Measurements from ENCODE around the gene CADPS.

The CADPS gene

DNA sequence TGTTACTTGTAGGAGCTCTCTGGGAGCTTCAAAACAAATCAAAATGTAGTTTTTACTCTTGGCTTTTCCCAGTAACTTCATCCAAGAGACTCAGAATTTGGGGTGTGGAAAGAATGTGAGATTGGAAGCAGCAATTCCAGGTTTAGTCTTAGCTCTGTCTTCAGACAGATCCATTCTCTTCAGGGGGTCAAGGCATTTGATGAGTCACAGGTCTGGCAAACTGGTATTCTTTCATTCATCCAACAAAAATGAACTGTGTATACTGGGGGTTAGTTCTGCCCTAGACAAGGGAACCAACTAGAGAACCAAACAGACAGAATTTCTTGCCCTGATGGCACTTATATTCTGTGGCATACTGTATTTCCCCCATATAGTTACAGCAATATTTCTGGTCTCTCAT, 36.3 kb upstream of the CADPS start:
- no peak for DNase-seq (ENCODE audit: low read depth, low spot score)
- no peak for TF ChIP-seq SUZ12 (IDR thresholded peaks at IDR 0.05; ENCODE audit: extremely low read depth, insufficient read depth, insufficient read length)
- no peak for TF ChIP-seq ZNF274 (IDR thresholded peaks at IDR 0.05; ENCODE audit: low read depth, low read length)
- TF ChIP-seq YY1 (IDR thresholded peaks at IDR 0.05; ENCODE audit: insufficient read depth, insufficient read length) = no peak
- Histone ChIP-seq H3K4me3 (ENCODE audit: insufficient read length, low read depth) (no peak overlapping the region), H3K27me3 (ENCODE audit: insufficient read depth, insufficient read length) (no peaks in the 10 kb centered on the region), H3K9ac (ENCODE audit: insufficient read length, low read depth) (no peak overlapping the region), H3K4me1 (ENCODE audit: insufficient read depth, insufficient read length) (no peaks in the 10 kb centered on the region), H3K36me3 (ENCODE audit: insufficient read depth, insufficient read length, low read length) (no peaks in the 10 kb centered on the region), H3K9me3 (ENCODE audit: insufficient read depth, low read length) (no peaks in the 10 kb centered on the region)

DNA sequence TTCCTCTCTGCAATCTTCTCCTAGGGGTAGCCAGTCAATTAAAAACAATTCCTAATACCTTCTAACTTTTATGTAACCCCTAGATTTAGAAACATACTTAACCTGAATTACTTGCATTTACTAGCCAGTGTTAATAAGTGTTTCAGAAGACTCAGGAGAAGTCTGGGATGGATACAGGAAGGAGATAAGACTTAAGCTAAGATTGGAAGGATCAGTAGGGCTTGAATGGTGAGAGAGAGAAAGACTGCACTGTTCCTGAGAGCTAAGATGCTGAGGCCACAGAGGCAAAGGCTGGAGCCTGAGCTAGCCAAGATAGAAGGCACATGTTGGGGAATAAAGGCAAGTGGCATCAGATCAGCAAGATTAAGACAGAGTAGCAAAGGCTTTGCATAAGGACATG, 30.1 kb upstream of the CADPS start:
- H3K27me3 ChIP-seq (ENCODE audit: insufficient read depth, insufficient read length) = no peaks in the 10 kb centered on the region
- DNase-seq (ENCODE audit: low read depth, low spot score) = no peak
- no peaks in the 10 kb centered on the region for H3K36me3 ChIP-seq (ENCODE audit: insufficient read depth, insufficient read length, low read length)
- H3K4me1 ChIP-seq (ENCODE audit: insufficient read depth, insufficient read length) = no peaks in the 10 kb centered on the region
- H3K9ac ChIP-seq (ENCODE audit: insufficient read length, low read depth) = no peak overlapping the region
- TF ChIP-seq YY1 (IDR thresholded peaks at IDR 0.05; ENCODE audit: insufficient read depth, insufficient read length) = no peak
- TF ChIP-seq SUZ12 (IDR thresholded peaks at IDR 0.05; ENCODE audit: extremely low read depth, insufficient read depth, insufficient read length) = no peak
- no peak for TF ChIP-seq ZNF274 (IDR thresholded peaks at IDR 0.05; ENCODE audit: low read depth, low read length)
- no peak overlapping the region for H3K4me3 ChIP-seq (ENCODE audit: insufficient read length, low read depth)
- no peaks in the 10 kb centered on the region for H3K9me3 ChIP-seq (ENCODE audit: insufficient read depth, low read length)

GRCh38 chr3:62898530-62899496, 23.6 kb upstream of the CADPS start:
- Histone ChIP-seq H3K4me1 (ENCODE audit: insufficient read depth, insufficient read length) (no peaks in the 10 kb centered on the region), H3K27me3 (ENCODE audit: insufficient read depth, insufficient read length) (no peaks in the 10 kb centered on the region), H3K9me3 (ENCODE audit: insufficient read depth, low read length) (peaks cover 24% of the 10 kb centered on the region), H3K9ac (ENCODE audit: insufficient read length, low read depth) (no peak overlapping the region), H3K4me3 (ENCODE audit: insufficient read length, low read depth) (no peak overlapping the region), H3K36me3 (ENCODE audit: insufficient read depth, insufficient read length, low read length) (no peaks in the 10 kb centered on the region)
- no peak for TF ChIP-seq SUZ12 (IDR thresholded peaks at IDR 0.05; ENCODE audit: extremely low read depth, insufficient read depth, insufficient read length)
- TF ChIP-seq ZNF274 (IDR thresholded peaks at IDR 0.05; ENCODE audit: low read depth, low read length) = no peak
- TF ChIP-seq YY1 (IDR thresholded peaks at IDR 0.05; ENCODE audit: insufficient read depth, insufficient read length) = no peak
- DNase-seq (ENCODE audit: low read depth, low spot score) = no peak

- DNase-seq (ENCODE audit: low read depth, low spot score) = no peak
- TF ChIP-seq SUZ12 (IDR thresholded peaks at IDR 0.05; ENCODE audit: extremely low read depth, insufficient read depth, insufficient read length) (no peak), ZNF274 (IDR thresholded peaks at IDR 0.05; ENCODE audit: low read depth, low read length) (no peak), YY1 (IDR thresholded peaks at IDR 0.05; ENCODE audit: insufficient read depth, insufficient read length) (no peak)
- H3K9ac ChIP-seq (ENCODE audit: insufficient read length, low read depth) = no peak overlapping the region
- no peaks in the 10 kb centered on the region for H3K27me3 ChIP-seq (ENCODE audit: insufficient read depth, insufficient read length)
- H3K9me3 ChIP-seq (ENCODE audit: insufficient read depth, low read length) = peaks cover 26% of the 10 kb centered on the region
- no peaks in the 10 kb centered on the region for H3K36me3 ChIP-seq (ENCODE audit: insufficient read depth, insufficient read length, low read length)
- no peak overlapping the region for H3K4me3 ChIP-seq (ENCODE audit: insufficient read length, low read depth)
- H3K4me1 ChIP-seq (ENCODE audit: insufficient read depth, insufficient read length) = no peaks in the 10 kb centered on the region
These were observed 20.7 kb upstream of the CADPS start for GRCh38 chr3:62895901-62896300.

DNA sequence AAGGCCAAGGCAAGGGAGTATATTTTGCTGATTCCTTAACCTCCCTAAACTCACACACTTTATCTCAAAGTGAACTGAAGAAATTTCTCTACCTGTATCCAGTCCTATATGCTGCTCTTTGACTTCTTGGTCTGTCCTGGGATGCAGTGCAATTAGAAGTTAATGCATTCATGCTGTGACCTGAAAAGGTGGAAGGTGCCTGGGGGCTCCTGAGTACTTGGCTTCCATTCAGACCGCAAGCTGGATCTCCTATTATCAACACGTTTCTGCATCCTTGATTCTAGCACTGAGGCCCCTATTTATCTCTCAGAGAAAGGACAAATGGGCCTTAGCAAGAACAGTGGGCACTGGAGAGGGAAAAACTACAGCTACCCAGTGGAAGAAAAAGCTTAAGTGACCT, 17.7 kb upstream of the CADPS start:
- no peaks in the 10 kb centered on the region for H3K36me3 ChIP-seq (ENCODE audit: insufficient read depth, insufficient read length, low read length)
- H3K27me3 ChIP-seq (ENCODE audit: insufficient read depth, insufficient read length) = no peaks in the 10 kb centered on the region
- H3K9me3 ChIP-seq (ENCODE audit: insufficient read depth, low read length) = peaks cover 26% of the 10 kb centered on the region
- H3K4me1 ChIP-seq (ENCODE audit: insufficient read depth, insufficient read length) = no peaks in the 10 kb centered on the region
- no peak for DNase-seq (ENCODE audit: low read depth, low spot score)
- no peak overlapping the region for H3K9ac ChIP-seq (ENCODE audit: insufficient read length, low read depth)
- H3K4me3 ChIP-seq (ENCODE audit: insufficient read length, low read depth) = no peak overlapping the region
- TF ChIP-seq SUZ12 (IDR thresholded peaks at IDR 0.05; ENCODE audit: extremely low read depth, insufficient read depth, insufficient read length) = no peak
- TF ChIP-seq YY1 (IDR thresholded peaks at IDR 0.05; ENCODE audit: insufficient read depth, insufficient read length) = no peak
- TF ChIP-seq ZNF274 (IDR thresholded peaks at IDR 0.05; ENCODE audit: low read depth, low read length) = no peak

- Histone ChIP-seq H3K4me1 (ENCODE audit: insufficient read depth, insufficient read length) (no peaks in the 10 kb centered on the region), H3K36me3 (ENCODE audit: insufficient read depth, insufficient read length, low read length) (no peaks in the 10 kb centered on the region), H3K9me3 (ENCODE audit: insufficient read depth, low read length) (peaks cover 26% of the 10 kb centered on the region), H3K27me3 (ENCODE audit: insufficient read depth, insufficient read length) (no peaks in the 10 kb centered on the region), H3K4me3 (ENCODE audit: insufficient read length, low read depth) (no peak overlapping the region), H3K9ac (ENCODE audit: insufficient read length, low read depth) (no peak overlapping the region)
- TF ChIP-seq SUZ12 (IDR thresholded peaks at IDR 0.05; ENCODE audit: extremely low read depth, insufficient read depth, insufficient read length) (no peak), ZNF274 (IDR thresholded peaks at IDR 0.05; ENCODE audit: low read depth, low read length) (no peak), YY1 (IDR thresholded peaks at IDR 0.05; ENCODE audit: insufficient read depth, insufficient read length) (no peak)
- no peak for DNase-seq (ENCODE audit: low read depth, low spot score)
These were observed 16.8 kb upstream of the CADPS start for GRCh38 chr3:62892045-62892444.

DNA sequence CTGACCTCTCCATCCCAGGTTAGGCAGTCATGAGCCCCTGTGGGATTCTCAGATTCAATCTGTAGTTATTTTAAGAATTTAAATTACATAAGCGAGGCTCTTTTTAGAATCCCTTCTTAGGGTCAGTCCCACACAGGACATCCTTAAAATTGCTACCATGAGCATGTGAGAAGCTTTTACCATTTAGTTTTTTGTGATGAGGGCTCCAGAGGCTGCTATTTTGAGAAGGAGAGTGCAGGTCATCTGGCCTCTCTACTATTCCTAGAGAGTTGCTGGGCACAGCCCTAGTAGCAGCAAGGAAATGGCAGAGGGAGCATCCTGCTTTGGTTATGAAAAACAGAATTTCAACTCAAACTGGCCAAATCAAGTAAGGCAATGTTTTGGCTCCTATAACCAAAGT, 13.6 kb upstream of the CADPS start:
- TF ChIP-seq SUZ12 (IDR thresholded peaks at IDR 0.05; ENCODE audit: extremely low read depth, insufficient read depth, insufficient read length) = no peak
- no peak overlapping the region for H3K9ac ChIP-seq (ENCODE audit: insufficient read length, low read depth)
- no peaks in the 10 kb centered on the region for H3K27me3 ChIP-seq (ENCODE audit: insufficient read depth, insufficient read length)
- H3K36me3 ChIP-seq (ENCODE audit: insufficient read depth, insufficient read length, low read length) = no peaks in the 10 kb centered on the region
- peaks cover 2% of the 10 kb centered on the region; the same call in 1 of the 2 replicates for H3K9me3 ChIP-seq (ENCODE audit: insufficient read depth, low read length)
- no peak overlapping the region for H3K4me3 ChIP-seq (ENCODE audit: insufficient read length, low read depth)
- DNase-seq (ENCODE audit: low read depth, low spot score) = no peak
- H3K4me1 ChIP-seq (ENCODE audit: insufficient read depth, insufficient read length) = no peaks in the 10 kb centered on the region
